GM23248 (cell line): ENCODE data around the gene PINLYP.

Experiments used
- EZH2 ChIP-seq: fragments of 200-600 bp; sonication (generic); IDR thresholded peaks from 2 replicates; pipeline ENCODE4 v1.6.1; 2018; ENCODE audit warnings: antibody characterized with exemption, mild to moderate bottlenecking; ENCODE audit not compliant: insufficient read depth, poor library complexity, severe bottlenecking
- EZH2phosphoT487 ChIP-seq: fragments of 200-600 bp; sonication (generic); IDR thresholded peaks from 2 replicates; pipeline ENCODE4 v1.6.1; 2018; ENCODE audit warnings: antibody characterized with exemption, moderate library complexity, mild to moderate bottlenecking, low read depth; ENCODE audit not compliant: insufficient read depth

DNA sequence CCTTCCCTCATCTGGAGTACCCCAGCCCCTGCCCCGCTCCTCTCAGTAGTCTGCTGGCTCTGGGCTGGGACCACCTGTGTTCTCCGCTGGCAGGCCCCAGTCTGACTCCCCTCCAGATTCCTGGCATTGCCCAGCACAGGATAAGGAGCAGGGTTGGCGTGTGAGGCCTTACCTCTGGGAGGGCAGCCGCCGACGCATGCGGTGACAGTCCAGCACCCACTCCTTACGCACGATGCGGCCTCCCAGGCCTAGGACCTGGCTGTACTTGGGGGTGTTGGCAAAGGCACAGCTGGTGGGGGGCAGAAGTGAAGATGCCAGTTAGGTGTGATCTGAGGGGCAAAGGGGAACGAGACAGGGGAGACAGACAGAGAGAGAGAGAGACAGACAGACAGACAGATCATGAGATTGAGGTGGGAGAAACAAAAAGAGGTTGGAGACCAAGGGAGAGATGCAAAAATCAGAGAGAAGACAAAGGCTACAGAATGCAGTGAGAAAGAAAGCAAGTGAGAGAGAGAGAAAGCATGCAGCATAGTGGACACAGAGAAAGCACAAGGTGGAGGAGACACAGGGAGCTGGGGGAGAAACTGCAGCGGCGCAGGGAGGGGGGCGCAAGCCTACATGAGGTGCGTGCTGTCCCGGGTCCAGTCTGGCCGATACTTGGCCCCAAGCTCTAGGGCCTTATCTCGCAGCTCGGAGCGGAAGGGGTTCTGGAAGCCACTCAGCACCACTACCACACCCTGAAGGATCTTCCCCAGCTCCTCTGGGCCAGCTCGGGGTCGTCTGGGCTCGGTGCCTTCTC is 24.0 kb upstream of the PINLYP start:
- TF ChIP-seq EZH2phosphoT487, result no peak
- TF ChIP-seq EZH2, result no peak
